ENCODE results near the gene OPTC. TPM values are rescaled to one million over a fixed set of nuclear protein-coding genes. Genes with fewer than 3 reads are reported as not detected.

The OPTC gene
- total and polyA plus RNA-seq, 2 donors, result 0.09 to 0.39 TPM

GRCh38 chr1:203528976-203529835 is 35.3 kb downstream of the OPTC start:
- WGBS, result 81% methylated on average over 6 of the region's 6 CpGs

GRCh38 chr1:203531063-203531462 is 37.1 kb downstream of the OPTC start:
- H3K27ac ChIP-seq (ENCODE audit: low read depth in 1 of 2, low read length in 1 of 2), result no peak overlapping the region
- H3K27me3 ChIP-seq (ENCODE audit: control insufficient read depth in 2 of 2, insufficient read depth in 1 of 2, low read length in 1 of 2), result no peaks in the 10 kb centered on the region
- DNase-seq (ENCODE audit: low read depth in 6 of 9, low spot score in 9 of 9), result no peak
- no peaks in the 10 kb centered on the region for H3K4me1 ChIP-seq (ENCODE audit: control insufficient read depth in 2 of 2, insufficient read depth in 2 of 2, low read length in 2 of 2)
- no peak overlapping the region for H3K4me3 ChIP-seq (ENCODE audit: low read length in 2 of 2)
- 93% methylated on average over 3 of the region's 3 CpGs for WGBS
- H3K36me3 ChIP-seq (ENCODE audit: control insufficient read depth in 2 of 2, insufficient read depth in 2 of 2, low read length in 1 of 2), result no peaks in the 10 kb centered on the region
- H3K9me3 ChIP-seq (ENCODE audit: control insufficient read depth in 2 of 2, insufficient read depth in 1 of 2, low read length in 1 of 2), result no peaks in the 10 kb centered on the region

More at GRCh38 chr1:203528976-203529835, 35.3 kb downstream of the OPTC start:
- no peak overlapping the region for H3K4me3 ChIP-seq (ENCODE audit: low read length in 2 of 2)
- H3K36me3 ChIP-seq (ENCODE audit: control insufficient read depth in 2 of 2, insufficient read depth in 2 of 2, low read length in 1 of 2), result no peaks in the 10 kb centered on the region
- H3K9me3 ChIP-seq (ENCODE audit: control insufficient read depth in 2 of 2, insufficient read depth in 1 of 2, low read length in 1 of 2), result no peaks in the 10 kb centered on the region
- no peaks in the 10 kb centered on the region for H3K4me1 ChIP-seq (ENCODE audit: control insufficient read depth in 2 of 2, insufficient read depth in 2 of 2, low read length in 2 of 2)
- H3K27me3 ChIP-seq (ENCODE audit: control insufficient read depth in 2 of 2, insufficient read depth in 1 of 2, low read length in 1 of 2), result no peaks in the 10 kb centered on the region
- no peak overlapping the region for H3K27ac ChIP-seq (ENCODE audit: low read depth in 1 of 2, low read length in 1 of 2)
- DNase-seq (ENCODE audit: low read depth in 6 of 9, low spot score in 9 of 9), result no peak

GRCh38 chr1:203534012-203534411 is 40.1 kb downstream of the OPTC start:
- H3K27ac ChIP-seq (ENCODE audit: low read depth in 1 of 2, low read length in 1 of 2), result no peak overlapping the region
- no peaks in the 10 kb centered on the region for H3K4me1 ChIP-seq (ENCODE audit: control insufficient read depth in 2 of 2, insufficient read depth in 2 of 2, low read length in 2 of 2)

GRCh38 chr1:203534526-203534925 is 40.6 kb downstream of the OPTC start:
- no peaks in the 10 kb centered on the region for H3K4me1 ChIP-seq (ENCODE audit: control insufficient read depth in 2 of 2, insufficient read depth in 2 of 2, low read length in 2 of 2)
- DNase-seq (ENCODE audit: low read depth in 6 of 9, low spot score in 9 of 9), result no peak
- 93% methylated on average over 3 of the region's 3 CpGs for WGBS

More at GRCh38 chr1:203534012-203534411, 40.1 kb downstream of the OPTC start:
- DNase-seq (ENCODE audit: low read depth in 6 of 9, low spot score in 9 of 9), result no peak
- Histone ChIP-seq H3K9me3 (ENCODE audit: control insufficient read depth in 2 of 2, insufficient read depth in 1 of 2, low read length in 1 of 2) (no peaks in the 10 kb centered on the region), H3K4me3 (ENCODE audit: low read length in 2 of 2) (no peak overlapping the region), H3K27me3 (ENCODE audit: control insufficient read depth in 2 of 2, insufficient read depth in 1 of 2, low read length in 1 of 2) (no peaks in the 10 kb centered on the region), H3K36me3 (ENCODE audit: control insufficient read depth in 2 of 2, insufficient read depth in 2 of 2, low read length in 1 of 2) (no peaks in the 10 kb centered on the region)

GRCh38 chr1:203536575-203536974 is 42.6 kb downstream of the OPTC start:
- H3K9me3 ChIP-seq (ENCODE audit: control insufficient read depth in 2 of 2, insufficient read depth in 1 of 2, low read length in 1 of 2), result no peaks in the 10 kb centered on the region
- no peaks in the 10 kb centered on the region for H3K36me3 ChIP-seq (ENCODE audit: control insufficient read depth in 2 of 2, insufficient read depth in 2 of 2, low read length in 1 of 2)
- H3K27ac ChIP-seq (ENCODE audit: low read depth in 1 of 2, low read length in 1 of 2), result no peak overlapping the region
- DNase-seq (ENCODE audit: low read depth in 6 of 9, low spot score in 9 of 9), result no peak
- H3K4me3 ChIP-seq (ENCODE audit: low read length in 2 of 2), result no peak overlapping the region
- no peaks in the 10 kb centered on the region for H3K27me3 ChIP-seq (ENCODE audit: control insufficient read depth in 2 of 2, insufficient read depth in 1 of 2, low read length in 1 of 2)
- no peaks in the 10 kb centered on the region for H3K4me1 ChIP-seq (ENCODE audit: control insufficient read depth in 2 of 2, insufficient read depth in 2 of 2, low read length in 2 of 2)
- 94% methylated on average over 2 of the region's 2 CpGs for WGBS

More at GRCh38 chr1:203534526-203534925, 40.6 kb downstream of the OPTC start:
- no peaks in the 10 kb centered on the region for H3K36me3 ChIP-seq (ENCODE audit: control insufficient read depth in 2 of 2, insufficient read depth in 2 of 2, low read length in 1 of 2)
- H3K27ac ChIP-seq (ENCODE audit: low read depth in 1 of 2, low read length in 1 of 2), result no peak overlapping the region
- no peak overlapping the region for H3K4me3 ChIP-seq (ENCODE audit: low read length in 2 of 2)
- H3K9me3 ChIP-seq (ENCODE audit: control insufficient read depth in 2 of 2, insufficient read depth in 1 of 2, low read length in 1 of 2), result no peaks in the 10 kb centered on the region
- H3K27me3 ChIP-seq (ENCODE audit: control insufficient read depth in 2 of 2, insufficient read depth in 1 of 2, low read length in 1 of 2), result no peaks in the 10 kb centered on the region

- 97% methylated on average over 3 of the region's 3 CpGs for WGBS
- H3K36me3 ChIP-seq (ENCODE audit: control insufficient read depth in 2 of 2, insufficient read depth in 2 of 2, low read length in 1 of 2), result no peaks in the 10 kb centered on the region
- DNase-seq (ENCODE audit: low read depth in 6 of 9, low spot score in 9 of 9), result no peak
- no peak overlapping the region for H3K4me3 ChIP-seq (ENCODE audit: low read length in 2 of 2)
- no peaks in the 10 kb centered on the region for H3K9me3 ChIP-seq (ENCODE audit: control insufficient read depth in 2 of 2, insufficient read depth in 1 of 2, low read length in 1 of 2)
- no peaks in the 10 kb centered on the region for H3K4me1 ChIP-seq (ENCODE audit: control insufficient read depth in 2 of 2, insufficient read depth in 2 of 2, low read length in 2 of 2)
- H3K27ac ChIP-seq (ENCODE audit: low read depth in 1 of 2, low read length in 1 of 2), result no peak overlapping the region
- no peaks in the 10 kb centered on the region for H3K27me3 ChIP-seq (ENCODE audit: control insufficient read depth in 2 of 2, insufficient read depth in 1 of 2, low read length in 1 of 2)
Observed at GRCh38 chr1:203536980-203537455, 43.1 kb downstream of the OPTC start.

GRCh38 chr1:203537806-203538464 is 44.0 kb downstream of the OPTC start:
- H3K4me3 ChIP-seq (ENCODE audit: low read length in 2 of 2), result no peak overlapping the region
- no peaks in the 10 kb centered on the region for H3K36me3 ChIP-seq (ENCODE audit: control insufficient read depth in 2 of 2, insufficient read depth in 2 of 2, low read length in 1 of 2)
- WGBS, result 95% methylated on average over 5 of the region's 5 CpGs
- no peaks in the 10 kb centered on the region for H3K9me3 ChIP-seq (ENCODE audit: control insufficient read depth in 2 of 2, insufficient read depth in 1 of 2, low read length in 1 of 2)
- no peak for DNase-seq (ENCODE audit: low read depth in 6 of 9, low spot score in 9 of 9)
- H3K27ac ChIP-seq (ENCODE audit: low read depth in 1 of 2, low read length in 1 of 2), result no peak overlapping the region
- no peaks in the 10 kb centered on the region for H3K4me1 ChIP-seq (ENCODE audit: control insufficient read depth in 2 of 2, insufficient read depth in 2 of 2, low read length in 2 of 2)
- no peaks in the 10 kb centered on the region for H3K27me3 ChIP-seq (ENCODE audit: control insufficient read depth in 2 of 2, insufficient read depth in 1 of 2, low read length in 1 of 2)

GRCh38 chr1:203538726-203539125 is 44.8 kb downstream of the OPTC start:
- Histone ChIP-seq H3K27ac (ENCODE audit: low read depth in 1 of 2, low read length in 1 of 2) (no peak overlapping the region), H3K4me1 (ENCODE audit: control insufficient read depth in 2 of 2, insufficient read depth in 2 of 2, low read length in 2 of 2) (no peaks in the 10 kb centered on the region), H3K9me3 (ENCODE audit: control insufficient read depth in 2 of 2, insufficient read depth in 1 of 2, low read length in 1 of 2) (no peaks in the 10 kb centered on the region), H3K4me3 (ENCODE audit: low read length in 2 of 2) (no peak overlapping the region), H3K27me3 (ENCODE audit: control insufficient read depth in 2 of 2, insufficient read depth in 1 of 2, low read length in 1 of 2) (no peaks in the 10 kb centered on the region), H3K36me3 (ENCODE audit: control insufficient read depth in 2 of 2, insufficient read depth in 2 of 2, low read length in 1 of 2) (no peaks in the 10 kb centered on the region)
- 84% methylated on average over 1 of the region's 1 CpG for WGBS
- DNase-seq (ENCODE audit: low read depth in 6 of 9, low spot score in 9 of 9), result no peak

- no peaks in the 10 kb centered on the region for H3K9me3 ChIP-seq (ENCODE audit: control insufficient read depth in 2 of 2, insufficient read depth in 1 of 2, low read length in 1 of 2)
- no peak overlapping the region for H3K27ac ChIP-seq (ENCODE audit: low read depth in 1 of 2, low read length in 1 of 2)
- no peak for DNase-seq (ENCODE audit: low read depth in 6 of 9, low spot score in 9 of 9)
- H3K4me1 ChIP-seq (ENCODE audit: control insufficient read depth in 2 of 2, insufficient read depth in 2 of 2, low read length in 2 of 2), result no peaks in the 10 kb centered on the region
- H3K27me3 ChIP-seq (ENCODE audit: control insufficient read depth in 2 of 2, insufficient read depth in 1 of 2, low read length in 1 of 2), result no peaks in the 10 kb centered on the region
- H3K4me3 ChIP-seq (ENCODE audit: low read length in 2 of 2), result no peak overlapping the region
- WGBS, result 96% methylated on average over 5 of the region's 5 CpGs
- H3K36me3 ChIP-seq (ENCODE audit: control insufficient read depth in 2 of 2, insufficient read depth in 2 of 2, low read length in 1 of 2), result no peaks in the 10 kb centered on the region
Observed at GRCh38 chr1:203539831-203540546, 46.0 kb downstream of the OPTC start.

Measured in thymus (tissue), 11 donors.